Gastroesophageal sphincter (tissue), 4 donors: ENCODE measurements around the gene EEF1AKMT3. TPM values are rescaled to one million over a fixed set of nuclear protein-coding genes. Genes with fewer than 3 reads are reported as not detected.

ENCODE experiments used
- ATAC-seq: fragments of 150-250 bp; one replicate; pipeline ENCODE4 v1.9.1; 2016; ENCODE audit warnings: mild to moderate bottlenecking, moderate library complexity
- H3K27ac ChIP-seq, 4 donors: fragments of 200-600 bp; sonication (generic) in 3 of 4; 1 replicate in 3 of 4; 2 replicates in 1 of 4; pipeline ENCODE4 v1.5.1; 2016 to 2019
- H3K27me3 ChIP-seq: fragments of 200-600 bp; sonication (generic); one replicate; pipeline ENCODE4 v1.5.1; 2019
- H3K36me3 ChIP-seq, 2 donors: fragments of 200-600 bp; sonication (generic); one replicate each; pipeline ENCODE4 v1.5.1; 2019; ENCODE audit warnings: control low read depth in 1 of 2
- H3K4me1 ChIP-seq, 3 donors: fragments of 200-600 bp; sonication (generic); 1 replicate in 2 of 3; 2 replicates in 1 of 3; pipeline ENCODE4 v1.5.1; 2016 to 2019; ENCODE audit warnings: control low read depth in 2 of 3
- H3K4me3 ChIP-seq, 2 donors: fragments of 200-600 bp; sonication (generic); one replicate each; pipeline ENCODE4 v1.5.1; 2019; ENCODE audit warnings: mild to moderate bottlenecking in 1 of 2, moderate library complexity in 1 of 2
- H3K9me3 ChIP-seq, 3 donors: fragments of 200-600 bp; sonication (generic); one replicate each; pipeline ENCODE4 v1.5.1; 2017 to 2019; ENCODE audit warnings: control low read depth in 2 of 3
- CTCF ChIP-seq, 4 experiments: fragments of 200-600 bp in 2 of 4; fragments of 450-650 bp in 2 of 4; sonication (generic) in 1 of 4; IDR thresholded peaks; one replicate each; pipeline ENCODE4 v1.5.1; 2017 to 2019; ENCODE audit warnings: antibody characterized with exemption in 4 of 4, mild to moderate bottlenecking in 2 of 4, moderate library complexity in 2 of 4
- EP300 ChIP-seq: sonication (generic); formaldehyde crosslinking; IDR thresholded peaks from one replicate; pipeline ENCODE4 v1.6.1; 2017; ENCODE audit warnings: antibody characterized with exemption, mild to moderate bottlenecking
- POLR2A ChIP-seq, 2 donors: fragments of 450-650 bp; IDR thresholded peaks; one replicate each; pipeline ENCODE4 v1.6.1; 2017; ENCODE audit warnings: antibody characterized with exemption in 2 of 2, mild to moderate bottlenecking in 2 of 2, moderate library complexity in 1 of 2
- POLR2AphosphoS5 ChIP-seq: sonication (generic); formaldehyde crosslinking; IDR thresholded peaks from one replicate; pipeline ENCODE4 v1.6.1; 2017; ENCODE audit warnings: antibody characterized with exemption
- WGBS, 2 donors: methylation state at CpG; one replicate each; pipeline ENCODE4 v1.1.5; 2018; ENCODE audit warnings: low coverage in 1 of 2; 5-methylcytosine and 5-hydroxymethylcytosine counted together
- total RNA-seq, 4 donors: library from RNA; depleted of rRNA; stranded (reverse); fragments of >200 nt; gene quantifications; one replicate each; pipeline ENCODE4 v1.1.0, GENCODE V29; 2016

The EEF1AKMT3 gene
- total RNA-seq, 4 donors from 2014 or later = 10.8 to 19.5 (median 11.7) TPM

- Histone ChIP-seq H3K36me3 (peaks cover 0 to 94% of the 10 kb centered on the region in 2 donors), H3K4me1 (peaks cover 0 to 10% (median 0%) of the 10 kb centered on the region in 3 donors), H3K27ac (peak overlapping the region in 2 of 4 donors; percentile 25 to 46), H3K4me3 (no peak overlapping the region), H3K9me3 (no peaks in the 10 kb centered on the region), H3K27me3 (no peaks in the 10 kb centered on the region)
- peak; percentile 71 for ATAC-seq
- 25 to 48% methylated on average over 3 to 9 of the region's 9 CpGs for WGBS, 2 donors
- no peak for TF ChIP-seq EP300
- TF ChIP-seq POLR2AphosphoS5 = peak; percentile 21
- peak; percentile 70 to 87 (median 79) for TF ChIP-seq CTCF (IDR thresholded peaks at IDR 0.05)
- TF ChIP-seq POLR2A (IDR thresholded peaks at IDR 0.05) = no peak
These were observed 31.0 kb downstream of the EEF1AKMT3 start for GRCh38 chr12:57803319-57803893.

- H3K9me3 ChIP-seq = no peaks in the 10 kb centered on the region
- peaks cover 0 to 15% (median 3%) of the 10 kb centered on the region in 3 donors for H3K4me1 ChIP-seq
- H3K27ac ChIP-seq = no peak overlapping the region
- H3K27me3 ChIP-seq = no peaks in the 10 kb centered on the region
- H3K36me3 ChIP-seq = peaks cover 0 to 94% of the 10 kb centered on the region in 2 donors
- ATAC-seq = no peak
- 92 to 93% methylated on average over 3 of the region's 3 CpGs for WGBS, 2 donors
- TF ChIP-seq CTCF (IDR thresholded peaks at IDR 0.05) = no peak
- TF ChIP-seq POLR2A (IDR thresholded peaks at IDR 0.05) = no peak
- no peak for TF ChIP-seq EP300
- no peak for TF ChIP-seq POLR2AphosphoS5
- H3K4me3 ChIP-seq = no peak overlapping the region
These were observed 34.3 kb downstream of the EEF1AKMT3 start for GRCh38 chr12:57806677-57807076.

GRCh38 chr12:57807285-57807684 lies 34.9 kb downstream of the EEF1AKMT3 start:
- Histone ChIP-seq H3K9me3 (no peaks in the 10 kb centered on the region), H3K4me3 (no peak overlapping the region), H3K27me3 (no peaks in the 10 kb centered on the region), H3K36me3 (peaks cover 0 to 94% of the 10 kb centered on the region in 2 donors), H3K27ac (no peak overlapping the region), H3K4me1 (peaks cover 0 to 15% (median 3%) of the 10 kb centered on the region in 3 donors)
- 70 to 100% methylated on average over 1 to 2 of the region's 9 CpGs for WGBS, 2 donors
- TF ChIP-seq CTCF (IDR thresholded peaks at IDR 0.05) (no peak), POLR2A (IDR thresholded peaks at IDR 0.05) (no peak), EP300 (no peak), POLR2AphosphoS5 (no peak)
- ATAC-seq = no peak

GRCh38 chr12:57808351-57808750 lies 35.9 kb downstream of the EEF1AKMT3 start:
- H3K27ac ChIP-seq = no peak overlapping the region

More at GRCh38 chr12:57808351-57808750, 35.9 kb downstream of the EEF1AKMT3 start:
- TF ChIP-seq POLR2AphosphoS5 (no peak), CTCF (IDR thresholded peaks at IDR 0.05) (no peak), POLR2A (IDR thresholded peaks at IDR 0.05) (no peak), EP300 (no peak)
- Histone ChIP-seq H3K36me3 (peaks cover 0 to 94% of the 10 kb centered on the region in 2 donors), H3K27me3 (no peaks in the 10 kb centered on the region), H3K4me3 (no peak overlapping the region), H3K4me1 (peaks cover 0 to 11% (median 3%) of the 10 kb centered on the region in 3 donors), H3K9me3 (no peaks in the 10 kb centered on the region)
- ATAC-seq = no peak
- WGBS, 2 donors = 94 to 100% methylated on average over 1 to 2 of the region's 5 CpGs
